SK-N-SH (cell line): Measurements from ENCODE around the gene ERCC2. TPM values are rescaled to one million over a fixed set of nuclear protein-coding genes. Genes with fewer than 3 reads are reported as not detected.

Experiments
- CTCF ChIA-PET: fragments of 300-600, 350-600 bp; formaldehyde crosslinking; extraction: SDS; loops from one replicate; lab custom pipeline; 2021; lab: Yijun Ruan, JAX
- POLR2A ChIA-PET: fragments of 350-600 bp; sonication (Branson Sonifier 250); formaldehyde crosslinking; extraction: SDS; loops from one replicate; lab custom pipeline; 2020; ENCODE audit warnings: antibody characterized with exemption, inconsistent platforms; lab: Yijun Ruan, JAX
- DNase-seq: peaks from one replicate; pipeline ENCODE4 v3.0.0; 2012
- H2AFZ ChIP-seq: fragments of 200-600 bp; sonication (generic); 2 replicates; pipeline ENCODE4 v1.8.1; 2016; ENCODE audit warnings: antibody characterized with exemption, mild to moderate bottlenecking, low read depth
- H3F3A ChIP-seq: fragments of 200-600 bp; sonication (generic); replicated peaks from 2 replicates; pipeline ENCODE3; 2016; ENCODE audit warnings: antibody characterized with exemption, mild to moderate bottlenecking; ENCODE audit not compliant: insufficient read depth
- H3K27ac ChIP-seq, 2 experiments: fragments of 200-500 bp in 1 of 2; fragments of 200-600 bp in 1 of 2; sonication (Bioruptor generic) in 1 of 2; sonication (generic), shearing (Covaris generic) in 1 of 2; 2 replicates each; pipeline versions ENCODE4 v1.5.1 to v1.6.1; 2014 to 2016; ENCODE audit warnings: low read depth in 2 of 2, inconsistent platforms in 1 of 2, low read length in 1 of 2, mild to moderate bottlenecking in 1 of 2, mixed read lengths in 1 of 2
- H3K27me3 ChIP-seq: fragments of 200-600 bp; sonication (generic), shearing (Covaris generic); 2 replicates; pipeline ENCODE4 v1.6.1; 2016; ENCODE audit warnings: mixed run types; ENCODE audit not compliant: insufficient read depth
- H3K36me3 ChIP-seq, 2 experiments: fragments of 200-500 bp in 1 of 2; fragments of 200-600 bp in 1 of 2; sonication (Bioruptor generic) in 1 of 2; sonication (generic) in 1 of 2; replicated peaks in 1 of 2; 2 replicates each; pipeline versions ENCODE3 to v1.5.1; 2014 to 2016; ENCODE audit warnings: low read length in 1 of 2, mild to moderate bottlenecking in 1 of 2; ENCODE audit not compliant: insufficient read depth in 2 of 2, control insufficient read depth in 1 of 2
- H3K4me1 ChIP-seq, 2 experiments: fragments of 200-500 bp in 1 of 2; fragments of 200-600 bp in 1 of 2; sonication (Bioruptor generic) in 1 of 2; sonication (generic), shearing (Covaris generic) in 1 of 2; 2 replicates each; pipeline versions ENCODE4 v1.5.1 to v1.6.1; 2014 to 2016; ENCODE audit warnings: low read depth in 1 of 2, low read length in 1 of 2, mixed run types in 1 of 2; ENCODE audit not compliant: insufficient read depth in 2 of 2, control insufficient read depth in 1 of 2
- H3K4me2 ChIP-seq: fragments of 200-600 bp; sonication (generic), shearing (Covaris generic); 2 replicates; pipeline ENCODE4 v1.6.1; 2017; ENCODE audit warnings: mixed run types
- H3K4me3 ChIP-seq, 2 experiments: fragments of 200-500 bp in 1 of 2; fragments of 200-600 bp in 1 of 2; sonication (Bioruptor generic) in 1 of 2; sonication (generic), shearing (Covaris generic) in 1 of 2; 2 replicates each; pipeline versions ENCODE4 v1.5.1 to v1.8.1; 2014 to 2016; ENCODE audit warnings: low read depth in 2 of 2, inconsistent platforms in 1 of 2, low read length in 1 of 2, mild to moderate bottlenecking in 1 of 2, mixed read lengths in 1 of 2, moderate library complexity in 1 of 2
- H3K79me2 ChIP-seq: fragments of 200-600 bp; sonication (generic); 2 replicates; pipeline ENCODE4 v1.8.1; 2017; ENCODE audit warnings: mild to moderate bottlenecking; ENCODE audit not compliant: insufficient read depth
- H3K9ac ChIP-seq: fragments of 200-600 bp; sonication (generic); 2 replicates; pipeline ENCODE4 v1.6.1; 2017; ENCODE audit warnings: mixed run types
- H3K9me2 ChIP-seq: fragments of 200-600 bp; sonication (generic); 2 replicates; pipeline ENCODE4 v1.6.1; 2017; ENCODE audit warnings: mixed run types
- H3K9me3 ChIP-seq: fragments of 200-600 bp; sonication (generic); 2 replicates; pipeline ENCODE4 v1.6.1; 2017; ENCODE audit warnings: mixed run types, mild to moderate bottlenecking, moderate library complexity
- H4K20me1 ChIP-seq: fragments of 200-600 bp; sonication (generic); 2 replicates; pipeline ENCODE4 v1.6.1; 2017; ENCODE audit warnings: mild to moderate bottlenecking, mixed run types; ENCODE audit not compliant: insufficient read depth
- CTCF ChIP-seq: fragments of 200-600 bp; sonication (generic); IDR thresholded peaks from 2 replicates; pipeline ENCODE4 v1.6.1; 2017; ENCODE audit warnings: antibody characterized with exemption, mild to moderate bottlenecking, moderate library complexity
- ELF1 ChIP-seq: IDR thresholded peaks from 2 replicates; pipeline ENCODE4 v1.4.0; 2012
- EP300 ChIP-seq, 2 experiments: IDR thresholded peaks; 2 replicates each; pipeline versions ENCODE4 v1.4.0 to v1.6.1; 2012; ENCODE audit warnings: borderline replicate concordance in 1 of 2, low read depth in 1 of 2, low read length in 1 of 2
- EZH2phosphoT487 ChIP-seq: fragments of 200-600 bp; sonication (generic); IDR thresholded peaks from 2 replicates; pipeline ENCODE4 v1.6.1; 2017; ENCODE audit warnings: low read depth, mixed run types, mild to moderate bottlenecking, antibody characterized with exemption, moderate library complexity, borderline replicate concordance
- FOXM1 ChIP-seq: IDR thresholded peaks from 2 replicates; pipeline ENCODE4 v1.4.0; 2012; ENCODE audit warnings: low read depth, mild to moderate bottlenecking
- GABPA ChIP-seq: IDR thresholded peaks from 2 replicates; pipeline ENCODE4 v1.4.0; 2012; ENCODE audit warnings: low read depth, mild to moderate bottlenecking
- GATA2 ChIP-seq: sonication (generic); formaldehyde crosslinking; IDR thresholded peaks from 2 replicates; pipeline ENCODE4 v1.5.0; 2020; ENCODE audit warnings: mild to moderate bottlenecking, missing genetic modification reagents
- MAX ChIP-seq: IDR thresholded peaks from 2 replicates; pipeline ENCODE4 v1.4.0; 2012; ENCODE audit warnings: low read depth
- MEF2A ChIP-seq: IDR thresholded peaks from 2 replicates; pipeline ENCODE4 v1.4.0; 2012; ENCODE audit warnings: low read depth, borderline replicate concordance
- MXI1 ChIP-seq: IDR thresholded peaks from 2 replicates; pipeline ENCODE4 v1.6.1; 2012; ENCODE audit warnings: mild to moderate bottlenecking, low read depth, low read length, improper control_type of control experiment
- NRF1 ChIP-seq: IDR thresholded peaks from 2 replicates; pipeline ENCODE4 v1.6.1; 2012; ENCODE audit warnings: low read depth, mild to moderate bottlenecking, low read length
- PBX3 ChIP-seq: IDR thresholded peaks from 2 replicates; pipeline ENCODE4; 2012
- POLR2AphosphoS5 ChIP-seq: IDR thresholded peaks from 2 replicates; pipeline ENCODE4 v1.6.1; 2012; ENCODE audit warnings: low read depth, low read length
- RAD21 ChIP-seq: IDR thresholded peaks from 2 replicates; pipeline ENCODE4 v1.6.1; 2012; ENCODE audit warnings: mild to moderate bottlenecking, low read length
- RCOR1 ChIP-seq: fragments of 150-350 bp; IDR thresholded peaks from 2 replicates; pipeline ENCODE4 v1.6.1; 2017; ENCODE audit warnings: antibody characterized with exemption, low read length
- RFX5 ChIP-seq: IDR thresholded peaks from 2 replicates; pipeline ENCODE4 v1.6.1; 2012; ENCODE audit warnings: mild to moderate bottlenecking, improper control_type of control experiment, low read length
- SIN3A ChIP-seq: IDR thresholded peaks from 2 replicates; pipeline ENCODE4 v1.6.1; 2012; ENCODE audit warnings: low read depth, mild to moderate bottlenecking, low read length, moderate library complexity, borderline replicate concordance
- TEAD4 ChIP-seq: IDR thresholded peaks from 2 replicates; pipeline ENCODE4 v1.4.0; 2012; ENCODE audit warnings: mild to moderate bottlenecking, borderline replicate concordance; ENCODE audit not compliant: insufficient read depth
- USF1 ChIP-seq: IDR thresholded peaks from 2 replicates; pipeline ENCODE4 v1.4.0; 2012; ENCODE audit warnings: low read depth, borderline replicate concordance
- YY1 ChIP-seq: IDR thresholded peaks from 2 replicates; pipeline ENCODE4 v1.4.0; 2012; ENCODE audit warnings: low read depth, mild to moderate bottlenecking
- ZBTB33 ChIP-seq: IDR thresholded peaks from 2 replicates; pipeline ENCODE4 v1.4.0; 2012; ENCODE audit warnings: low read depth, borderline replicate concordance
- WGBS: methylation state at CpG from one replicate; pipeline ENCODE4 v1.1.6; 2017; ENCODE audit warnings: low lambda C conversion rate; 5-methylcytosine and 5-hydroxymethylcytosine counted together
- polyA plus RNA-seq, 3 experiments: library from polyadenylated mRNA; depleted of rRNA; stranded (reverse); fragments of >200 nt; gene quantifications; 2 replicates each; pipeline ENCODE4 v1.2.3, GENCODE V29; 2012

Gene ERCC2
- polyA plus RNA-seq, 1 of the 3 experiments (the other 2 are of a cell fraction): 72.8 TPM

DNA sequence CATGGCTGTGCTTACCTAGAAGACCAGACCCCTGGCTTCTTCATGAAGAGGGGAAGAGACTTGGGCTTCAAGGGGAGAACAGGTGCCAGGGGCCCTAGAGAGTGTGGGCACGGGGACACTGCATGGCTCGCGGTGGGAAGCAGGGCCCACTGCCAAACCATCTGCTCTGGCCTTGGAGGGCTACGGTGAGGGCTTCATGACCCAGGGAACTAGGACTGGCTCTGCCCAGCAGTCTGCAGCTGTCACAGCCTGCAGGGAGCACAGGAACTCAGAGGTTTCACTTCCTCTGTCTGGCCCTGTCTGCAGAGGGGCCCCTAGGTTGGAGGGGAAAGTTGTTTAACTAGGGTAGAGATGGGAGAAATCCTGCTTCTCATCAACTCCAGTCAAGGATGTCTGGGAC is 49.0 kb upstream of the ERCC2 start:
- WGBS: 100% methylated on average over 1 of the region's 4 CpGs
- ChIA-PET POLR2A (no interaction called here), CTCF (interaction anchor here (1.2 to 2.7 kb wide), 2 partner anchors 20 to 59 kb away, joined by 3 to 10 read pairs; no protein-coding TSS in a partner anchor)
- H3K9me2 ChIP-seq: no peaks in the 10 kb centered on the region
- H3K4me3 ChIP-seq: no peak overlapping the region
- no peaks in the 10 kb centered on the region; the same call in 1 of the 2 replicates for H4K20me1 ChIP-seq
- H3K79me2 ChIP-seq: peaks cover 45% of the 10 kb centered on the region
- peaks cover 7 to 11% of the 10 kb centered on the region in 2 experiments; a peak in 3 of 4 replicates for H3K4me1 ChIP-seq
- H3K27me3 ChIP-seq: no peaks in the 10 kb centered on the region
- no peak for DNase-seq
- H3K36me3 ChIP-seq: peaks cover 9 to 37% of the 10 kb centered on the region in 2 experiments
- TF ChIP-seq EZH2phosphoT487 (no peak), RCOR1 (no peak), ELF1 (no peak), MAX (no peak), GABPA (no peak), RFX5 (no peak), USF1 (no peak), ZBTB33 (no peak), FOXM1 (no peak), PBX3 (no peak)
- H2AFZ ChIP-seq: no peak overlapping the region
- H3K9ac ChIP-seq: no peak overlapping the region
- H3K27ac ChIP-seq: no peak overlapping the region
- H3F3A ChIP-seq: peaks cover 12% of the 10 kb centered on the region
- no peaks in the 10 kb centered on the region for H3K9me3 ChIP-seq
- H3K4me2 ChIP-seq: no peak overlapping the region

GRCh38 chr19:45418802-45419201 is 48.4 kb upstream of the ERCC2 start:
- Histone ChIP-seq H2AFZ (no peak overlapping the region), H3F3A (peaks cover 8% of the 10 kb centered on the region), H3K4me2 (no peak overlapping the region), H3K27me3 (no peaks in the 10 kb centered on the region), H3K9me3 (no peaks in the 10 kb centered on the region), H3K36me3 (peaks cover 12 to 43% of the 10 kb centered on the region in 2 experiments), H3K9me2 (no peaks in the 10 kb centered on the region), H3K4me1 (peaks cover 7% of the 10 kb centered on the region in 2 experiments; a peak in 3 of 4 replicates), H3K27ac (no peak overlapping the region), H4K20me1 (no peaks in the 10 kb centered on the region; the same call in 1 of the 2 replicates), H3K4me3 (no peak overlapping the region), H3K9ac (no peak overlapping the region), H3K79me2 (peaks cover 45% of the 10 kb centered on the region)
- CTCF ChIA-PET: interaction anchor here (1.2 to 2.7 kb wide), 2 partner anchors 21 to 60 kb away, joined by 3 to 10 read pairs; no protein-coding TSS in a partner anchor
- DNase-seq: no peak
- WGBS: 95% methylated on average over 6 of the region's 9 CpGs
- POLR2A ChIA-PET: no interaction called here
- TF ChIP-seq YY1: no peak
- TF ChIP-seq RCOR1: no peak
- no peak for TF ChIP-seq CTCF
- no peak for TF ChIP-seq GATA2 (CRISPR knock-in tag)
- no peak for TF ChIP-seq MEF2A
- TF ChIP-seq EZH2phosphoT487: no peak
- no peak for TF ChIP-seq TEAD4
- no peak for TF ChIP-seq PBX3
- no peak for TF ChIP-seq RAD21
- no peak for TF ChIP-seq POLR2AphosphoS5
- no peak for TF ChIP-seq SIN3A
- no peak for TF ChIP-seq EP300 (IDR thresholded peaks at IDR 0.05; ENCODE audit: borderline replicate concordance in 1 of 2, low read depth in 1 of 2, low read length in 1 of 2)
- no peak for TF ChIP-seq NRF1
- TF ChIP-seq MXI1: no peak
